Superior temporal gyrus (tissue), 1 donor: ENCODE results near the gene RASA4B.

ENCODE experiments used
- DNase-seq: peaks from one replicate; pipeline ENCODE4 v3.0.0-alpha.2; 2016; ENCODE audit errors: extremely low spot score

Gene RASA4B

GRCh38 chr7:102454468-102454867, 63.1 kb downstream of the RASA4B start:
- DNase-seq: no peak

- DNase-seq: no peak
Observed at GRCh38 chr7:102453319-102453718, 64.3 kb downstream of the RASA4B start.

GRCh38 chr7:102452451-102452850, 65.1 kb downstream of the RASA4B start:
- DNase-seq: no peak

- no peak for DNase-seq
Observed at GRCh38 chr7:102451371-102452054, 66.1 kb downstream of the RASA4B start.

- DNase-seq: no peak
Observed at GRCh38 chr7:102450242-102450641, 67.3 kb downstream of the RASA4B start.

- no peak for DNase-seq
Observed at GRCh38 chr7:102449136-102449535, 68.4 kb downstream of the RASA4B start.

- DNase-seq: no peak
Observed at GRCh38 chr7:102447311-102447710, 70.3 kb downstream of the RASA4B start.

- DNase-seq: no peak
Observed at GRCh38 chr7:102446387-102447156, 71.0 kb downstream of the RASA4B start.

- DNase-seq: no peak
Observed at GRCh38 chr7:102445674-102446071, 71.9 kb downstream of the RASA4B start.

GRCh38 chr7:102444961-102445673, 72.5 kb downstream of the RASA4B start:
- no peak for DNase-seq

GRCh38 chr7:102439963-102440795, 77.4 kb downstream of the RASA4B start:
- DNase-seq: no peak

- no peak for DNase-seq
Observed at GRCh38 chr7:102436118-102436517, 81.5 kb downstream of the RASA4B start.

- no peak for DNase-seq
Observed at GRCh38 chr7:102434039-102434486, 83.5 kb downstream of the RASA4B start.

- peak; percentile 44 for DNase-seq
Observed at GRCh38 chr7:102433219-102434038, 84.1 kb downstream of the RASA4B start, which contains the start of gene ORAI2. Gene ORAI2, plus strand, starts transcription at chr7:102433575. Its CDS starts 5,382 bp downstream, at chr7:102438957.
